Keratinocyte (primary cell): ENCODE data around the gene C15orf40. TPM values are rescaled to one million over a fixed set of nuclear protein-coding genes. Genes with fewer than 3 reads are reported as not detected.

Experiments used
- DNase-seq: peaks from one replicate; pipeline ENCODE4 v3.0.0-alpha.2; 2011; ENCODE audit warnings: low read depth, missing footprints, low spot score
- FAIRE-seq: peaks from 2 replicates; lab custom pipeline; 2011; peaks lifted over from hg19 to GRCh38; lab: Jason Lieb, UNC
- H2AFZ ChIP-seq: 2 replicates; pipeline ENCODE4 v1.6.0; 2012; ENCODE audit warnings: low read length, control low read depth, inconsistent platforms; ENCODE audit not compliant: control insufficient read depth
- H3K27ac ChIP-seq: 2 replicates; pipeline ENCODE4 v1.5.1; 2011; ENCODE audit warnings: low read length; ENCODE audit not compliant: control insufficient read depth, insufficient read depth
- H3K27me3 ChIP-seq: 3 replicates; pipeline ENCODE4 v1.6.0; 2011; ENCODE audit warnings: low read length; ENCODE audit not compliant: control insufficient read depth, insufficient read depth; ENCODE audit errors: extremely low read depth
- H3K36me3 ChIP-seq, 2 experiments: 2 replicates in 1 of 2; 3 replicates in 1 of 2; pipeline ENCODE4 v1.5.1; 2011; ENCODE audit warnings: low read length in 2 of 2, mild to moderate bottlenecking in 1 of 2; ENCODE audit not compliant: control insufficient read depth in 2 of 2, insufficient read depth in 2 of 2; ENCODE audit errors: extremely low read depth in 1 of 2
- H3K4me1 ChIP-seq: 3 replicates; pipeline ENCODE4 v1.5.1; 2011; ENCODE audit warnings: low read length; ENCODE audit not compliant: control insufficient read depth, insufficient read depth; ENCODE audit errors: extremely low read depth
- H3K4me2 ChIP-seq: 3 replicates; pipeline ENCODE4 v1.6.0; 2011; ENCODE audit warnings: low read depth, low read length; ENCODE audit not compliant: control insufficient read depth, insufficient read depth; ENCODE audit errors: extremely low read depth
- H3K4me3 ChIP-seq, 3 experiments: fragments of 200-600 bp in 1 of 3; sonication (generic) in 1 of 3; 2 replicates in 2 of 3; 3 replicates in 1 of 3; pipeline ENCODE4 v1.5.1; 2011 to 2016; ENCODE audit warnings: low read length in 3 of 3, mild to moderate bottlenecking in 3 of 3, control low read depth in 2 of 3, inconsistent platforms in 1 of 3, low read depth in 1 of 3, mixed read lengths in 1 of 3, mixed run types in 1 of 3, moderate library complexity in 1 of 3; ENCODE audit not compliant: control insufficient read depth in 2 of 3, insufficient read depth in 2 of 3; ENCODE audit errors: extremely low read depth in 1 of 3
- H3K79me2 ChIP-seq: 2 replicates; pipeline ENCODE4 v1.6.0; 2012; ENCODE audit warnings: low read length; ENCODE audit not compliant: control insufficient read depth, insufficient read depth
- H3K9ac ChIP-seq: 3 replicates; pipeline ENCODE4 v1.6.0; 2011; ENCODE audit warnings: low read length; ENCODE audit not compliant: control insufficient read depth, insufficient read depth; ENCODE audit errors: extremely low read depth
- H3K9me1 ChIP-seq: 3 replicates; pipeline ENCODE4 v1.6.0; 2011; ENCODE audit warnings: low read length; ENCODE audit not compliant: control insufficient read depth, insufficient read depth; ENCODE audit errors: extremely low read depth
- H3K9me3 ChIP-seq: 2 replicates; pipeline ENCODE4 v1.5.1; 2012; ENCODE audit warnings: low read depth, low read length; ENCODE audit not compliant: control insufficient read depth
- H4K20me1 ChIP-seq: 3 replicates; pipeline ENCODE4 v1.6.0; 2011; ENCODE audit warnings: low read length; ENCODE audit not compliant: control insufficient read depth, insufficient read depth; ENCODE audit errors: extremely low read depth
- EZH2 ChIP-seq: IDR thresholded peaks from one replicate; pipeline ENCODE4 v1.6.1; 2012; ENCODE audit warnings: inconsistent platforms, mild to moderate bottlenecking, low read length, moderate library complexity
- dilution Hi-C: fragments of 300-500 bp; cut with MboI; formaldehyde crosslinking; loops from one replicate; pipeline ENCODE4 v1.7.0; 2020; ENCODE audit warnings: low sequenced_read_pairs; ENCODE audit not compliant: extremely low pct_ligation_motif_present
- polyA plus RNA-seq, 5 experiments: library from polyadenylated mRNA; depleted of rRNA in 3 of 5; stranded (reverse) in 3 of 5; stranded (forward) in 1 of 5; unstranded in 1 of 5; fragments of >200 nt; gene quantifications; 1 replicate in 1 of 5; 2 replicates in 3 of 5; 3 replicates in 1 of 5; pipeline versions ENCODE4 v1.2.1 to v1.2.3, GENCODE V29; 2011 to 2012; ENCODE audit warnings: missing spikeins in 2 of 5, low read depth in 1 of 5, low replicate concordance in 1 of 5
- TF ChIP-seq, protein P1 (sequence below), 3 experiments: IDR thresholded peaks in 1 of 3; conservative IDR thresholded peaks in 1 of 3; optimal IDR thresholded peaks in 1 of 3; 2 replicates in 2 of 3; 3 replicates in 1 of 3; pipeline versions ENCODE3 to v1.5.1; 2011; ENCODE audit warnings: low read length in 3 of 3, mild to moderate bottlenecking in 3 of 3, moderate library complexity in 2 of 3, control low read depth in 1 of 3, inconsistent platforms in 1 of 3; ENCODE audit not compliant: insufficient read depth in 2 of 3; ENCODE audit errors: extremely low read depth in 1 of 3

Gene C15orf40
- polyA plus RNA-seq, 1 donor (not counting 4 experiments of a cell fraction or from before 2014, with no cell fraction given): 26.6 TPM

- Histone ChIP-seq H3K27me3 (peaks cover 4% of the 10 kb centered on the region), H2AFZ (no peak overlapping the region), H3K27ac (no peak overlapping the region), H3K9me3 (no peaks in the 10 kb centered on the region), H3K4me2 (no peak overlapping the region), H3K9me1 (no peaks in the 10 kb centered on the region), H3K4me3 (no peak overlapping the region), H3K79me2 (no peaks in the 10 kb centered on the region), H3K4me1 (no peaks in the 10 kb centered on the region), H3K9ac (no peak overlapping the region), H4K20me1 (no peaks in the 10 kb centered on the region), H3K36me3 (no peaks in the 10 kb centered on the region)
- TF ChIP-seq, protein P1, sequence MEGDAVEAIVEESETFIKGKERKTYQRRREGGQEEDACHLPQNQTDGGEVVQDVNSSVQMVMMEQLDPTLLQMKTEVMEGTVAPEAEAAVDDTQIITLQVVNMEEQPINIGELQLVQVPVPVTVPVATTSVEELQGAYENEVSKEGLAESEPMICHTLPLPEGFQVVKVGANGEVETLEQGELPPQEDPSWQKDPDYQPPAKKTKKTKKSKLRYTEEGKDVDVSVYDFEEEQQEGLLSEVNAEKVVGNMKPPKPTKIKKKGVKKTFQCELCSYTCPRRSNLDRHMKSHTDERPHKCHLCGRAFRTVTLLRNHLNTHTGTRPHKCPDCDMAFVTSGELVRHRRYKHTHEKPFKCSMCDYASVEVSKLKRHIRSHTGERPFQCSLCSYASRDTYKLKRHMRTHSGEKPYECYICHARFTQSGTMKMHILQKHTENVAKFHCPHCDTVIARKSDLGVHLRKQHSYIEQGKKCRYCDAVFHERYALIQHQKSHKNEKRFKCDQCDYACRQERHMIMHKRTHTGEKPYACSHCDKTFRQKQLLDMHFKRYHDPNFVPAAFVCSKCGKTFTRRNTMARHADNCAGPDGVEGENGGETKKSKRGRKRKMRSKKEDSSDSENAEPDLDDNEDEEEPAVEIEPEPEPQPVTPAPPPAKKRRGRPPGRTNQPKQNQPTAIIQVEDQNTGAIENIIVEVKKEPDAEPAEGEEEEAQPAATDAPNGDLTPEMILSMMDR (optimal IDR thresholded peaks at IDR 0.05 in 1 of 3, IDR thresholded peaks at IDR 0.05 in 1 of 3, conservative IDR thresholded peaks at IDR 0.05 in 1 of 3; ENCODE audit: extremely low read depth in 1 of 3, insufficient read depth in 2 of 3, low read length in 3 of 3): no peak
- TF ChIP-seq EZH2: no peak
- DNase-seq: no peak
- FAIRE-seq: no peak
- dilution Hi-C loops: no loop called here
Observed at GRCh38 chr15:82969353-82969752, 42.1 kb downstream of the C15orf40 start.

- no peak for DNase-seq
Observed at GRCh38 chr15:82968066-82968465, 43.4 kb downstream of the C15orf40 start.

More at GRCh38 chr15:82968066-82968465, 43.4 kb downstream of the C15orf40 start:
- no peaks in the 10 kb centered on the region for H3K9me3 ChIP-seq
- no peaks in the 10 kb centered on the region for H3K36me3 ChIP-seq
- no peak overlapping the region for H2AFZ ChIP-seq
- FAIRE-seq: no peak
- peaks cover 4% of the 10 kb centered on the region for H3K27me3 ChIP-seq
- TF ChIP-seq EZH2: no peak
- TF ChIP-seq, protein P1 (optimal IDR thresholded peaks at IDR 0.05 in 1 of 3, IDR thresholded peaks at IDR 0.05 in 1 of 3, conservative IDR thresholded peaks at IDR 0.05 in 1 of 3; ENCODE audit: extremely low read depth in 1 of 3, insufficient read depth in 2 of 3, low read length in 3 of 3): no peak
- no peaks in the 10 kb centered on the region for H3K9me1 ChIP-seq
- H3K27ac ChIP-seq: no peak overlapping the region
- peaks cover 5% of the 10 kb centered on the region for H3K4me1 ChIP-seq
- H3K4me2 ChIP-seq: no peak overlapping the region
- H3K4me3 ChIP-seq: no peak overlapping the region
- dilution Hi-C loops: no loop called here
- no peaks in the 10 kb centered on the region for H3K79me2 ChIP-seq
- H4K20me1 ChIP-seq: no peaks in the 10 kb centered on the region
- H3K9ac ChIP-seq: no peak overlapping the region
